B cell (primary cell): ENCODE data around the gene VSTM5.

Source experiments
- EZH2 ChIP-seq: IDR thresholded peaks from 2 replicates; pipeline ENCODE4 v1.6.1; 2012; ENCODE audit warnings: borderline replicate concordance, low read depth, mild to moderate bottlenecking, moderate library complexity, low read length; ENCODE audit not compliant: insufficient read depth, poor library complexity, severe bottlenecking
- TF ChIP-seq, protein P1 (sequence below): fragments of 200-600 bp; IDR thresholded peaks from one replicate; pipeline ENCODE4 v1.8.0; 2022; ENCODE audit warnings: antibody characterized with exemption, mild to moderate bottlenecking

DNA sequence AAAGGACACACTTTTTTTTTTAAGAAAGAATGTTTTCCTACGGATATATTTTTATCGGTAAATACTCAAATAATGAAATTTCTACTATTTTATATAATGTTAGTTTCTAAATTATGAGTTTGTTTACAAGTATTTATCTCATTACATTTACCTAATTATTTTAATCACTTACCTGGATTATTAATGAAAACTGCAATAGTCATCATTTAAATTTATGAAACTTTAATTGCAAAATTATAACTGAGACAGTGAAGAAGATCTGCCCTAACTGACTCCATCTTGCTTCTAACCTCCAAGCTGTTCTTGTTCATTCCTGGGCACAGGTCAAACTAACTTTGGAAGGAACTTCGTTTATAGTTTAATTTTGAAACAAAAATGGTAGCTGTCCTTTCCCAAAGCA is 25.2 kb upstream of the VSTM5 start:
- TF ChIP-seq, protein P1, sequence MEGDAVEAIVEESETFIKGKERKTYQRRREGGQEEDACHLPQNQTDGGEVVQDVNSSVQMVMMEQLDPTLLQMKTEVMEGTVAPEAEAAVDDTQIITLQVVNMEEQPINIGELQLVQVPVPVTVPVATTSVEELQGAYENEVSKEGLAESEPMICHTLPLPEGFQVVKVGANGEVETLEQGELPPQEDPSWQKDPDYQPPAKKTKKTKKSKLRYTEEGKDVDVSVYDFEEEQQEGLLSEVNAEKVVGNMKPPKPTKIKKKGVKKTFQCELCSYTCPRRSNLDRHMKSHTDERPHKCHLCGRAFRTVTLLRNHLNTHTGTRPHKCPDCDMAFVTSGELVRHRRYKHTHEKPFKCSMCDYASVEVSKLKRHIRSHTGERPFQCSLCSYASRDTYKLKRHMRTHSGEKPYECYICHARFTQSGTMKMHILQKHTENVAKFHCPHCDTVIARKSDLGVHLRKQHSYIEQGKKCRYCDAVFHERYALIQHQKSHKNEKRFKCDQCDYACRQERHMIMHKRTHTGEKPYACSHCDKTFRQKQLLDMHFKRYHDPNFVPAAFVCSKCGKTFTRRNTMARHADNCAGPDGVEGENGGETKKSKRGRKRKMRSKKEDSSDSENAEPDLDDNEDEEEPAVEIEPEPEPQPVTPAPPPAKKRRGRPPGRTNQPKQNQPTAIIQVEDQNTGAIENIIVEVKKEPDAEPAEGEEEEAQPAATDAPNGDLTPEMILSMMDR, result no peak
- no peak for TF ChIP-seq EZH2
